Measurements from ENCODE around the gene CAMK2A.

DNA sequence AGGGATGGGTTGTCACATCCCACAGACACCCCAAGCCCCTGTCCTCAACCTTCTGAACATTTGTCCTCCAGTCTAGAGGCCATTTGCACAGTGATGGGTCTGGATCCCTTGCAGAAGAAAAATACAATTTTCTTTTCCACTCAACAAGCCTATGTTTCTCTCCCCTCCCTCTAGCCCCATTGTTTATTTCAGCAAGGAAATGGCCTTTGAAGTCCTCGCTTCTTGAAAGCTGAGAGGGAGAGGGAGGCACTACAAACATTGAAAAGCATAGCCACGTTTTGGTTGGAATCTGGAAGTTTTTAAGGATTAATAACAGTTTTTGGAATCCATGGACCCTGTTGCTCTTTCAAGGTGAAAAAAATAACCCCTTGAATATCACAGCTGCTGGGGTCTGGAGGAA is 37.1 kb upstream of the CAMK2A start:
- TF ChIP-seq, protein P1, sequence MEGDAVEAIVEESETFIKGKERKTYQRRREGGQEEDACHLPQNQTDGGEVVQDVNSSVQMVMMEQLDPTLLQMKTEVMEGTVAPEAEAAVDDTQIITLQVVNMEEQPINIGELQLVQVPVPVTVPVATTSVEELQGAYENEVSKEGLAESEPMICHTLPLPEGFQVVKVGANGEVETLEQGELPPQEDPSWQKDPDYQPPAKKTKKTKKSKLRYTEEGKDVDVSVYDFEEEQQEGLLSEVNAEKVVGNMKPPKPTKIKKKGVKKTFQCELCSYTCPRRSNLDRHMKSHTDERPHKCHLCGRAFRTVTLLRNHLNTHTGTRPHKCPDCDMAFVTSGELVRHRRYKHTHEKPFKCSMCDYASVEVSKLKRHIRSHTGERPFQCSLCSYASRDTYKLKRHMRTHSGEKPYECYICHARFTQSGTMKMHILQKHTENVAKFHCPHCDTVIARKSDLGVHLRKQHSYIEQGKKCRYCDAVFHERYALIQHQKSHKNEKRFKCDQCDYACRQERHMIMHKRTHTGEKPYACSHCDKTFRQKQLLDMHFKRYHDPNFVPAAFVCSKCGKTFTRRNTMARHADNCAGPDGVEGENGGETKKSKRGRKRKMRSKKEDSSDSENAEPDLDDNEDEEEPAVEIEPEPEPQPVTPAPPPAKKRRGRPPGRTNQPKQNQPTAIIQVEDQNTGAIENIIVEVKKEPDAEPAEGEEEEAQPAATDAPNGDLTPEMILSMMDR (IDR thresholded peaks at IDR 0.05), result no peak
- no peak for TF ChIP-seq POLR2A (IDR thresholded peaks at IDR 0.05)
